Measurements from ENCODE around the gene LTN1.

DNA sequence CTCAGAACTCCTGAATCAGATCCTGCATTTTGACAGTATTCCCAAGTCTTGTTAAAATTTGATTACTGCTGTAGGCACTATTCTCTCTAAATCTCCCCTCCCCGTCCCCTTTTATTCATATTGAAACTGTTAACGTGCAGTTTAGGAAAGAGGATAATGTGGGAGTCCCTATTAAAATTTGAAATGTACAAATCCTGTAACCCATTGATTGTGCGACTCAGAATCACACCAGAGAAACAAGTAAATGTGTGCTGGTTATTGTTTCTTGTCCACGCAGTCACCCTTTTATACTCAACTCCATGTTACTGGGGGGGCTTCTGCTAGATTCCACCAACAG is 584 bp upstream of the LTN1 start:
- TF ChIP-seq ZBTB7A (IDR thresholded peaks at IDR 0.05; ENCODE audit: low read depth), result no peak
- no peak for TF ChIP-seq YY1 (IDR thresholded peaks at IDR 0.05; ENCODE audit: low read depth)
- no peak for TF ChIP-seq CEBPB (IDR thresholded peaks at IDR 0.05)
- no peak for TF ChIP-seq CREB1 (IDR thresholded peaks at IDR 0.05; ENCODE audit: low read depth)
- TF ChIP-seq, protein P1, sequence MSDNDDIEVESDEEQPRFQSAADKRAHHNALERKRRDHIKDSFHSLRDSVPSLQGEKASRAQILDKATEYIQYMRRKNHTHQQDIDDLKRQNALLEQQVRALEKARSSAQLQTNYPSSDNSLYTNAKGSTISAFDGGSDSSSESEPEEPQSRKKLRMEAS (IDR thresholded peaks at IDR 0.05), result no peak
- no peak for TF ChIP-seq TAF1 (IDR thresholded peaks at IDR 0.05; ENCODE audit: low read depth)
- TF ChIP-seq FOXM1 (IDR thresholded peaks at IDR 0.05; ENCODE audit: borderline replicate concordance, low read depth), result no peak
- TF ChIP-seq RAD21 (IDR thresholded peaks at IDR 0.05; ENCODE audit: low read depth), result no peak
- no peak for TF ChIP-seq EP300 (IDR thresholded peaks at IDR 0.05; ENCODE audit: borderline replicate concordance)
- TF ChIP-seq EGR1 (IDR thresholded peaks at IDR 0.05), result no peak
- TF ChIP-seq, protein P2, sequence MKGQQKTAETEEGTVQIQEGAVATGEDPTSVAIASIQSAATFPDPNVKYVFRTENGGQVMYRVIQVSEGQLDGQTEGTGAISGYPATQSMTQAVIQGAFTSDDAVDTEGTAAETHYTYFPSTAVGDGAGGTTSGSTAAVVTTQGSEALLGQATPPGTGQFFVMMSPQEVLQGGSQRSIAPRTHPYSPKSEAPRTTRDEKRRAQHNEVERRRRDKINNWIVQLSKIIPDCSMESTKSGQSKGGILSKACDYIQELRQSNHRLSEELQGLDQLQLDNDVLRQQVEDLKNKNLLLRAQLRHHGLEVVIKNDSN (IDR thresholded peaks at IDR 0.05), result no peak

Data from Ishikawa (cell line).